Measurements from ENCODE around the gene PCNX2. TPM values are rescaled to one million over a fixed set of nuclear protein-coding genes. Genes with fewer than 3 reads are reported as not detected.

The PCNX2 gene
- total RNA-seq, 1 donor from 2014 or later = 11.3 TPM

GRCh38 chr1:233063462-233063861, 232.1 kb downstream of the PCNX2 start:
- intact Hi-C loops (cut with DNase I) = no loop called here
- no peak for TF ChIP-seq CTCF (IDR thresholded peaks at IDR 0.05)
- DNase-seq (no peak), ATAC-seq (no peak)
- H3K4me3 ChIP-seq = no peak overlapping the region
- H3K27ac ChIP-seq = no peak overlapping the region
- H3K27me3 ChIP-seq (ENCODE audit: low read depth) = no peaks in the 10 kb centered on the region
- H3K36me3 ChIP-seq = no peaks in the 10 kb centered on the region
- no peaks in the 10 kb centered on the region for H3K4me1 ChIP-seq
- peaks cover 4% of the 10 kb centered on the region for H3K9me3 ChIP-seq

GRCh38 chr1:233061265-233061664, 234.3 kb downstream of the PCNX2 start:
- H3K36me3 ChIP-seq = no peaks in the 10 kb centered on the region
- DNase-seq (no peak), ATAC-seq (no peak)
- peaks cover 4% of the 10 kb centered on the region for H3K9me3 ChIP-seq
- H3K27ac ChIP-seq = no peak overlapping the region
- H3K4me3 ChIP-seq = no peak overlapping the region
- H3K27me3 ChIP-seq (ENCODE audit: low read depth) = no peaks in the 10 kb centered on the region
- intact Hi-C loops (cut with DNase I) = no loop called here
- no peak for TF ChIP-seq CTCF (IDR thresholded peaks at IDR 0.05)
- no peaks in the 10 kb centered on the region for H3K4me1 ChIP-seq

GRCh38 chr1:233060461-233060994, 235.0 kb downstream of the PCNX2 start:
- no peak for ATAC-seq

GRCh38 chr1:233057836-233058235, 237.7 kb downstream of the PCNX2 start:
- Histone ChIP-seq H3K27ac (no peak overlapping the region), H3K4me3 (no peak overlapping the region), H3K27me3 (ENCODE audit: low read depth) (no peaks in the 10 kb centered on the region), H3K36me3 (no peaks in the 10 kb centered on the region), H3K9me3 (no peaks in the 10 kb centered on the region), H3K4me1 (no peaks in the 10 kb centered on the region)
- TF ChIP-seq CTCF (IDR thresholded peaks at IDR 0.05) = no peak
- DNase-seq = no peak
- ATAC-seq = no peak
- intact Hi-C loops (cut with DNase I) = no loop called here

More at GRCh38 chr1:233060461-233060994, 235.0 kb downstream of the PCNX2 start:
- intact Hi-C loops (cut with DNase I) = no loop called here
- no peaks in the 10 kb centered on the region for H3K9me3 ChIP-seq
- no peak overlapping the region for H3K27ac ChIP-seq
- TF ChIP-seq CTCF (IDR thresholded peaks at IDR 0.05) = no peak
- no peaks in the 10 kb centered on the region for H3K36me3 ChIP-seq
- H3K27me3 ChIP-seq (ENCODE audit: low read depth) = no peaks in the 10 kb centered on the region
- no peak overlapping the region for H3K4me3 ChIP-seq
- DNase-seq = no peak
- H3K4me1 ChIP-seq = no peaks in the 10 kb centered on the region

- no peak for TF ChIP-seq CTCF (IDR thresholded peaks at IDR 0.05)
- intact Hi-C loops (cut with DNase I) = no loop called here
- Histone ChIP-seq H3K27ac (no peak overlapping the region), H3K27me3 (ENCODE audit: low read depth) (no peaks in the 10 kb centered on the region), H3K4me1 (no peaks in the 10 kb centered on the region), H3K4me3 (no peak overlapping the region), H3K36me3 (no peaks in the 10 kb centered on the region), H3K9me3 (no peaks in the 10 kb centered on the region)
- ATAC-seq (no peak), DNase-seq (no peak)
Observed at GRCh38 chr1:233055879-233056641, 239.5 kb downstream of the PCNX2 start.
